HuH-7 (cell line): Measurements from ENCODE around the gene ZNF81.
"Not testable (repeated sequence)": the region's sequence is repeated elsewhere in the genome, so short reads cannot be mapped to it uniquely, and the experiment has no call there.

Source experiments
- DNase-seq: peaks from one replicate; pipeline ENCODE4 v3.0.0; 2011; ENCODE audit warnings: low spot score

ZNF81 gene

GRCh38 chrX:47844117-47844516, 7.4 kb downstream of the ZNF81 start:
- no peak for DNase-seq

GRCh38 chrX:47846040-47846439, 9.3 kb downstream of the ZNF81 start:
- no peak for DNase-seq

DNA sequence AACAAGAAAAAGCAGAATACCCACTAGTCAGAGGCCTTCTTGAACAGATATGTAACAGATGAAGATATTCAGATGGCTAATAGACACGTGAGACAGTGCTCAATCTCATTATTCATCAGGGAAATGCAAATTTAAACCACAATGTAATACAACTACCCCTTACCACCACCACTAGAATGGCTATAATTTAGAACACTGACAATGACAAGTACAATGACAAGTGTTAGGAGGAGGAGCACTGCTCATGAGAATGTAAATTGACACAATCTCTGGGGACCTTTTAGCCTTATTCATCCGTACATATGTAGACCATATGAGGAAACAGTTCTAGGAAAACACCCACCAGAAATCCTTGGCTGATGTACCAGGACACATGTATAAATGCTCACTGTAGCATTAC, 13.1 kb downstream of the ZNF81 start:
- DNase-seq: no peak

DNA sequence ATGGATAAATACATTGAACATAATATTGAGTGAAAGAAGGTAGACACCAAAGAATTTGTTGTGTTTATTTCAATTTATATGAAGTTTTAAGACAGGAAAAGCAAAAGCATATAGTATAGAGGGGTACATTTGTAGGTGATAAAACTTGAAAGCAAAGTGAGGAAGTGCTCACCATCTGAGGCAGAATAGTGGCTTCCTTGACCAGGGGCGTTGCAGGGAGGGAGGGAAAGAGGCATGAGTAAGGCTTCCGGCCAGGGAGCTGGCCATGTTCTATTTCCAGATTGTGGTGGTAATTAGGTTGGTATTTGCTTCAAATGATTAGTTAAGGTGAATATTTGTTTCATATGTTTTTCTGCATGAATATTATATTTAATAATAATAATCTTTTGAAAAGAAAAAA, 13.7 kb downstream of the ZNF81 start:
- DNase-seq: not testable (repeated sequence)

DNA sequence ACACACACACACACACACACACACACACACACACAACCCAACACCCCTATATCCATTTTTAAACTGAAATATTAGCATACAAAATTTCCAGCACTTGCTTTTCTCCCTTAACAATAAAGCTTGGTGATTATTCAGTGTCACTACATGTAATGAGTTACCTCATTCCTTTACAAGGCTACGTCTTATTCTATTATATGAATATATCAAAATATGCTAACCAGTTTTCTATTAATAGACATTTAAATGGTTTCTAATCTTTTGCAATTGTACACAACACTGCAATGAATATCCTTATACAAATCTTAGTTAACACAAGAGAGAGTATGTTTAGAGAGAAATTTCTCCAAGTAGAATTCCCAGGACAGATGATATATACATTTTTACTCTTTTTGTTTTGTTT, 14.2 kb downstream of the ZNF81 start:
- DNase-seq: no peak

- DNase-seq: no peak
These were observed 17.8 kb downstream of the ZNF81 start for GRCh38 chrX:47854474-47854873.

- DNase-seq: no peak
These were observed 23.0 kb downstream of the ZNF81 start for GRCh38 chrX:47859686-47860085.

DNA sequence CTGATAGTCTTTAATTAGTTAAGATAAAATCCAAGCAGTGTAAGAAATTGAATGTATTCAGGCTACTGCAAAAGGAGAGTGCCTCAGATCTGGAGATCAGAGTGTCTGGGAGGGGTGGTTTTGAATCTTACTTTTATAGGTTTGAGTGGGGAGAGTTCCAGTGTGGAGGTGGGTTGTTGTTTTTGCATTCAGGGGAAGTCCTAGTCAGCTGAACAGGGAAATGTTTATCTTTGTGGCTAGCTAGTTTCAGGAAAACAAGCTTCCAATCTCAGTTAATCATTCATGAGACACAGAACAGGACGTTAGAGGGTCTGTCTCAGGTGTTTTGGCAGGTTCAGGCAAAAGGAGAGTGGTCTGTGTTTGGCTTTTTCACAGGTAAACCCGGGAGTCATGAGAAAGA, 26.0 kb downstream of the ZNF81 start:
- no peak for DNase-seq

- DNase-seq: no peak
These were observed 26.5 kb downstream of the ZNF81 start for GRCh38 chrX:47863187-47863586.

DNA sequence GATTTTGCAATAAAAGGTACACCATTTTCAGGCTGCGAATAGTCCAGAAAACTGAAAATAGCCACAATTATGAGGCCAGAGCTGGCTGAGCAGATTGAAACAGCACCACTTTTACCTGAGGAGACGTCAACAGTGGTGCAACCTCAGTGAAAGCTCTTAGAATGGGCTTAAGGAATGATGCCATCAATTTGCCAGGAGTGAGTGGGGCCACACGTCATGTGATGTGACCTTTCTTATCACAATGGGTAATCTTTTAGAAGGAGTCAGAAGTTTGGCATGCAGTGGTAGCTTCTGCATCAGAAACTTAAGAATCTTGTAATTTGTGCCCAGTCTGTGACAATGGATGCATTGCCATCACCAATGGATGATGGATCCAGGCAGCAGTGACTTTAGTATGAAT, 27.6 kb downstream of the ZNF81 start:
- no peak for DNase-seq

DNA sequence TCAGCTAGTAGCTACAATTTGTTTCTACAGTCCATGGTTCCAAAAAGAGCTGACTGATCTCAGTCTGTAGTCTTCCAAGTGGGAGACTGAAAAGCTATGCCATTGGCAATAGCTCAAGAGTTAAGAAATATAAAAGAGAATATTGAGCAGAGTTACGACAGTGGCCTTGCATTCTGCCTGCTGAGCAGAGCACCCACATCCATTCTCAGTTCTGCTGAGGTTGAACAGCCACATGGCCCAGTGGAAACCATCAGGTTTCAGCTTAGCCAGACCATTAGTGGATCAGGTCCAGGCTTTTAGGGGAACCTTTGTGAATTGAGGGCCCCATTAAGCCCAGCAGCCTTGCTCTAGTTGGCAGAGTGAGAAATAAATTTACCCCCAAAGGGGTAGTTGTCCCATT, 28.1 kb downstream of the ZNF81 start:
- no peak for DNase-seq

DNA sequence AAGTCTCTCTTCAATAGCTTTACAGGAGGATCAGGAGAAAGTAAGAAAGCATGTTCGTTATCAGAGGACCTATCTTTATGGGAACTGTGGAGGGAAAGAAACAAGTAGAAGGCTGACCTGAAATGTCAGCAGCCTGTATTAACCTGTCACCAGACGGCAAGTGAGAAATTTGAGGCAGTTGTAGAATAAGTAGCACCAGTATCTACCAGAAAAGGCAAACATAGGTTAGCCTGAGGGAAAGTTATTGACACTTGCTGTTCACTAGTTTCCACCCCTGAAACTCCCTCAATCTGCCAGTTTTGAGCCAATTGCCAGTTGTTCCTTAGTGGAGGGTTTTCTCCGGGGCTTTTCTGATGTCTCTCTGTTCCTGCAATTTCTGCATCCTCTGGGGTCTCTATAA, 36.4 kb downstream of the ZNF81 start:
- no peak for DNase-seq

DNA sequence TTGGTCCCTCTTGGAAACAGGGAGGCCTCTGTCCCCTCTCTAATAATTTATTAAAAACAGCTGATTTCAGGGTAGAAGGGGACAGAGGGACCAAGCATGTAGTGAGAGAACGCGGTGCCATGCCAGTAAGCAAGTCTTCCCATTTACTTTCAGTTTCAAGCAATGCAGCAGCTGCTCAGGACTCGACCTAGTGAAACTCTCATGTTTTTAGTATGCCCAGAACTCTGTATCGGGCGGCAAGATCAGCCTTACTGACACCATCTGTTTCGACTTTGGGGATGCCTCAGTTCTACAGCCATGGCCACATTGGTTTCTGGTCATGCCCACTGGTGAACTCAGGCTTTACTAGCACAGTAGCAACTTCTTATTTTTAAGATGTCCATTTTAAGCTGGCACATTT, 40.6 kb downstream of the ZNF81 start:
- DNase-seq: no peak

DNA sequence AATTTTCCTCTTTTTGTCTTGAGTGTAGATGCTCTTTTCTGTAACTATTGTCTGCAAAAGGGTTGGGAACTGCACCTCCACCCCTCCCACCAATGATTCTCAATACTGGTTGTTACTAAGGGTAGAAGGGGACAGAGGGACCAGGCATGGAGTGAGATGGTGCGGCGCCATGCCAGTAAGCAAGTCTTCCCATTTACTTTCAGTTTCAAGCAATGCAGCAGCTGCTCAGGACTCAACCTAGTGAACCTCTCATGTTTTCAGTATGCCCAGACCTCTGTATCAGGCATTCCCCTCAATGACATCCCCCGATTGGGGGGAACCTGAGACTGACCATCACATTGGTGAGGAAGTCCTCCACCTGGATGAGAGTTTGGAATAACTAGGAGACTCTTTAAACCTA, 41.5 kb downstream of the ZNF81 start:
- no peak for DNase-seq

GRCh38 chrX:47879463-47879862, 42.8 kb downstream of the ZNF81 start:
- no peak for DNase-seq

- DNase-seq: no peak
These were observed 44.2 kb downstream of the ZNF81 start for GRCh38 chrX:47880927-47881326.

GRCh38 chrX:47885501-47885900, 48.8 kb downstream of the ZNF81 start:
- no peak for DNase-seq

DNA sequence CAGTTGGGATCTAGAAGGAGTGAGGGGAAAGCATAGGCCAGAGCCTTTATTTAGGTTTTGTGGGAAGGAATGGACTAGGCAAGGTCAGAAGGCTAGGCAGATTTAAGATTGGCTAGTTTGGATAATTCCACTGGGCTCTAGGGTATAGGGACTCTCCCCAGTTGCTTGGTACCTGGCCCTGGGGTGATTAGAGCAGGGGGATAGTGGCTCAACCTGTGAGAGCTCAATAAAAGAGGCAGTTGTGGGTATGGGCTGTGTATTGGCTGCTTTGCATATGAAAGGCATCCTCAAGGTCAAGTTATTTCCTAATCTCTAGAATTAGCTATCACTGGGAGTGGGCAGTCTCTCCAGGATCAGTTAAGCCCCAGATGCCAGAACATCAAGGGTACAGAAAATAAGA, 61.3 kb downstream of the ZNF81 start:
- DNase-seq: no peak

GRCh38 chrX:47900833-47901232, 64.1 kb downstream of the ZNF81 start:
- no peak for DNase-seq

DNA sequence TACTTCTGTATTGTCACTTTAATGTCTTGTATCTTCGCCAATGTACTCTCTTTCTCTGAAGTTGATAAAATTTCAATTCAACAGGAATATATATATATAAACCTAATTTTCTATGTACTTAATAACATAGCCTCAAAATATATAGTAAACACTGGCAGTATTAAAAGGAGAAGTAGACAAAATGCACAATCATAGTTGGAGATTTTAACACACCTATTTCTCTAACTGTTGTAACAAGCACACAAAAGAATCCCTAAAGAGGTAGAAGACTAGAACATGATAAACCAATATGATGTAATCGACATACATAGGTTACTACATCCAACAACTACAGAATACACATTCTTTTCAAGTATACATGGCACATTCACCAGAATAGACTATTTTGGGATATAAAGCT, 65.5 kb downstream of the ZNF81 start:
- no peak for DNase-seq

- DNase-seq: no peak
These were observed 79.3 kb downstream of the ZNF81 start for GRCh38 chrX:47915886-47916493.

- DNase-seq: no peak
These were observed 81.6 kb downstream of the ZNF81 start for GRCh38 chrX:47918274-47918673.

DNA sequence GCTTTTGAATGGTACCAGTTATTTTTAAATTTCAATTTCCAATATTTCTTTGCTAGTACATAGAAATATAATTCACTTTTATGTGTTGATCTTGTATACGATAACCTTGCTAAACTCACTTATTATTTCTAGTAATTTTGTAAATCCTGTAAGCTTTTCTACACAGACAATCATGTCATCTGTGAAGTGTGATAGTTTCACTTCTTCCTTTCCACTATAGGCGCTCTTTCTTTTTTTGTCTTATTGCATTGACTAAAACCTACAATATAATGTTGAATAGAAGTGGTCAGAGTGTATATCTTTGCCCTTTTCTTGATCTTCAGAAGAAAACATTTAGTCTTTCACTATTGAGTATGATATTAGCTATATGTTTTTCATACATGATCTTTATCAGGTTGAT, 90.5 kb downstream of the ZNF81 start:
- DNase-seq: no peak

DNA sequence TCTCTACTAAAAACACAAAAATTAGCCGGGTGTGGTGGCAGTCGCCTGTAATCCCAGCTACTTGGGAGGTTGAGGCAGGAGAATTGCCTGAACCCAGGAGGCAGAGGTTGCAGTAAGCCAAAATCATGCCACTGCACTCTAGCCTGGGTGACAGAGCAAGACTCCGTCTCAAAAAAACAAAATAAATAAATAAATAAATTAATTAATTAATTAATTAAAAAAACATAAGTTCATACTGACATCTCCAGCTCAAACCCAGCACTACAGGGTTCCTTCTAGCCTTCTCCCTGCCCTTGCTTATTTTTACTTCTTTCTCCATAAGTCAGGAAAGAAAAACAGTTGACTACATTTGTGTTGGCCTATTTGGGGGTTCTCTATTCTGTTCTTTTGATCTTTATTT, 95.3 kb downstream of the ZNF81 start:
- DNase-seq: not testable (repeated sequence)

GRCh38 chrX:47933946-47934345, 97.2 kb downstream of the ZNF81 start:
- no peak for DNase-seq
